SK-N-SH treated with all-trans-retinoic acid at 6 μM for 48 hours (cell line): ENCODE results near the gene PLPP7.
"Not testable (repeated sequence)": the region's sequence is repeated elsewhere in the genome, so short reads cannot be mapped to it uniquely, and the experiment has no call there.

ENCODE experiments used
- ATAC-seq: fragments of 200-7000 bp; cut with Tn5 transposase; 3 replicates; pipeline ENCODE4 v1.9.1; 2020; ENCODE audit warnings: mild to moderate bottlenecking, moderate library complexity
- ARNTL ChIP-seq: fragments of 450-650 bp; formaldehyde crosslinking; IDR thresholded peaks from 2 replicates; pipeline ENCODE4 v1.5.0; 2020; ENCODE audit warnings: low read depth, mild to moderate bottlenecking, moderate library complexity, borderline replicate concordance
- OSR1 ChIP-seq: fragments of 250-450 bp; sonication (Bioruptor Pico); IDR thresholded peaks from 2 replicates; pipeline ENCODE4 v1.8.0; 2022; ENCODE audit warnings: moderate library complexity, mild to moderate bottlenecking, inconsistent platforms
- PPARA ChIP-seq: fragments of 250-450 bp; sonication (Bioruptor Pico); IDR thresholded peaks from 2 replicates; pipeline ENCODE4 v1.5.0; 2020; ENCODE audit warnings: mild to moderate bottlenecking, borderline replicate concordance
- SNAI2 ChIP-seq: fragments of 250-450 bp; sonication (Bioruptor Pico); IDR thresholded peaks from 2 replicates; pipeline ENCODE4 v1.5.0; 2020; ENCODE audit warnings: mild to moderate bottlenecking, moderate library complexity
- TOX ChIP-seq: fragments of 250-450 bp; sonication (Bioruptor Pico); IDR thresholded peaks from 2 replicates; pipeline ENCODE4 v1.8.0; 2021; ENCODE audit warnings: mild to moderate bottlenecking, moderate library complexity, borderline replicate concordance
- ZC3H10 ChIP-seq: fragments of 250-450 bp; sonication (Bioruptor Pico); IDR thresholded peaks from 2 replicates; pipeline ENCODE4 v1.5.1; 2021; ENCODE audit warnings: mild to moderate bottlenecking, moderate library complexity
- ZFP30 ChIP-seq: fragments of 450-650 bp; formaldehyde crosslinking; IDR thresholded peaks from 2 replicates; pipeline ENCODE4 v1.5.0; 2022; ENCODE audit warnings: mild to moderate bottlenecking, moderate library complexity
- ZNF8 ChIP-seq: fragments of 450-650 bp; formaldehyde crosslinking; IDR thresholded peaks from 2 replicates; pipeline ENCODE4 v1.5.0; 2020; ENCODE audit warnings: mild to moderate bottlenecking, moderate library complexity
- TF ChIP-seq, protein P1 (sequence below): fragments of 250-450 bp; sonication (Bioruptor Pico); IDR thresholded peaks from 2 replicates; pipeline ENCODE4 v1.8.0; 2020; ENCODE audit warnings: mild to moderate bottlenecking, moderate library complexity, borderline replicate concordance
- TF ChIP-seq, protein P2 (sequence below): fragments of 250-450 bp; sonication (Bioruptor Pico); IDR thresholded peaks from 2 replicates; pipeline ENCODE4 v1.5.1; 2020; ENCODE audit warnings: low read depth, mild to moderate bottlenecking, moderate library complexity
- TF ChIP-seq, protein P3 (sequence below): fragments of 250-450 bp; sonication (Bioruptor Pico); IDR thresholded peaks from 2 replicates; pipeline ENCODE4 v1.5.1; 2021; ENCODE audit warnings: mild to moderate bottlenecking, moderate library complexity

The PLPP7 gene

DNA sequence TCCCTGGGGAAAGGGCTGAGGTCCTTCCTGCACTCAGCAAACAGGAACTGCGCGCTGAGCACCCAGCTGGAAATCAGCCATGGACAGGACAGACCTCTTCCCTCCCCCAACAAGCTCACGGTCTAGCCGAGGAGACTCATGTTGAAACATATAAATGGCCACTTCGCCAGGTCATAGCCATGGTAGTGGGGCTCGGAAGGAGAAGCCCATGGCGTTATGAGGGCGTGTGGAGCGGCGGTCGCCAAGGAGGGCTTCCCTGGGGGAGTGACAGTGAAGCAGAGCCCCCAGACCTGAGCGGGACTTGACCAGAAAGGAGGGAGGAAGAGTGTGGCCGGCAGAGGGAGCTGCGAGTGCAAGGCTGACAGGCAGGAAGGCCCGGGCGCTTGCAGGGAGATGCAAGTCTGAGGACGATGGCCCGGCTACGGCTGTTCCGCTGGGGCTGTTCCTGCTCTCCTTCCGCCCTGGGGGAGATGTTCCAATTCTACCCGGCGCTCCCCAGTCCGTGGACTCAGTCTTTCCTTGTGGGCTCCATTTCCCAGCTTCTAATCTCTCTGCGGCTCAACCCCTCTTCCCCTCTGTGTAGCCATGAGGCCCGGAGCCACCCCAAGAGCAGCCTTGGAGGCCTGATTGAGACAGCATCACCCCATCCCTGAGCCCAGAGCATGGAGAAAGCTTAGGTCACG is 60.5 kb downstream of the PLPP7 start:
- TF ChIP-seq, protein P1, sequence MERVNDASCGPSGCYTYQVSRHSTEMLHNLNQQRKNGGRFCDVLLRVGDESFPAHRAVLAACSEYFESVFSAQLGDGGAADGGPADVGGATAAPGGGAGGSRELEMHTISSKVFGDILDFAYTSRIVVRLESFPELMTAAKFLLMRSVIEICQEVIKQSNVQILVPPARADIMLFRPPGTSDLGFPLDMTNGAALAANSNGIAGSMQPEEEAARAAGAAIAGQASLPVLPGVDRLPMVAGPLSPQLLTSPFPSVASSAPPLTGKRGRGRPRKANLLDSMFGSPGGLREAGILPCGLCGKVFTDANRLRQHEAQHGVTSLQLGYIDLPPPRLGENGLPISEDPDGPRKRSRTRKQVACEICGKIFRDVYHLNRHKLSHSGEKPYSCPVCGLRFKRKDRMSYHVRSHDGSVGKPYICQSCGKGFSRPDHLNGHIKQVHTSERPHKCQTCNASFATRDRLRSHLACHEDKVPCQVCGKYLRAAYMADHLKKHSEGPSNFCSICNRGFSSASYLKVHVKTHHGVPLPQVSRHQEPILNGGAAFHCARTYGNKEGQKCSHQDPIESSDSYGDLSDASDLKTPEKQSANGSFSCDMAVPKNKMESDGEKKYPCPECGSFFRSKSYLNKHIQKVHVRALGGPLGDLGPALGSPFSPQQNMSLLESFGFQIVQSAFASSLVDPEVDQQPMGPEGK (CRISPR knock-in tag): peak; percentile 76; the same call in 1 of the 2 replicates
- TF ChIP-seq ARNTL: no peak
- ATAC-seq: peak; percentile 99

DNA sequence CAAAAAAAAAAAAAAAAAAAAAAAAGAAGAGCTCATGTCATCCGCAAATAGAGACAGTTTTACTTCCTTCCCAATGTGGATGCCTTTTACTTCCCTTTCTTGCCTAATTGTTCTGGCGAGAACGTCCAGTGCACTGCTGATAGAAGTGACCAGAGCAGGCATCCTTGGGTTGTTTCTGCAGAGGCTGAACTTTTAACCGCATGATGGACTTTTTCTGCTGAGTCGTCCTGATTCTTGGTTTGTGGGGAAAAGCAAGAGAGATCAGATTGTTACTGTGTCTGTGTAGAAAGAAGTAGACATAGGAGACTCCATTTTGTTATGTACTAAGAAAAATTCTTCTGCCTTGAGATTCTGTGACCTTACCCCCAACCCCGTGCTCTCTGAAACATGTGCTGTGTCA is 67.0 kb downstream of the PLPP7 start:
- ATAC-seq: not testable (repeated sequence)

DNA sequence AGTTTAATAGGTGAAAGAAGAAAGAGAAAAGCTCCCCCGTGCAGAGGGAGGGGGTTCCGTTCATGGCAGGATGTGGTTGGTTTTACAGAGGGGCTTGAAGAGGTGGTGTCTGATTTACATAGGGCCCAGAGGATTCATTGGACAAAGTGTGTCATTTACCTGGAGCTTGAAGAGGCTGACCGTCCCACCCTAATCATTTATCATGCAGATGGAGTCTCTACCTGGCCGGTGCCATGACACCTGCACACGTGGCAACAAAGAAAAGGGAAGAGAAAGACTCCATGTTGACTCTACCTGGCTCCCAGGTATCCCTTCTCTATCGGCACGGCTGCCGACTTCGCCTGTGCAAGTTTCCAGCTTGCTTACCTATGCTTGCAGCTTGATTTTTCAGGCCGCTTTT is 69.0 kb downstream of the PLPP7 start:
- TF ChIP-seq, protein P2, sequence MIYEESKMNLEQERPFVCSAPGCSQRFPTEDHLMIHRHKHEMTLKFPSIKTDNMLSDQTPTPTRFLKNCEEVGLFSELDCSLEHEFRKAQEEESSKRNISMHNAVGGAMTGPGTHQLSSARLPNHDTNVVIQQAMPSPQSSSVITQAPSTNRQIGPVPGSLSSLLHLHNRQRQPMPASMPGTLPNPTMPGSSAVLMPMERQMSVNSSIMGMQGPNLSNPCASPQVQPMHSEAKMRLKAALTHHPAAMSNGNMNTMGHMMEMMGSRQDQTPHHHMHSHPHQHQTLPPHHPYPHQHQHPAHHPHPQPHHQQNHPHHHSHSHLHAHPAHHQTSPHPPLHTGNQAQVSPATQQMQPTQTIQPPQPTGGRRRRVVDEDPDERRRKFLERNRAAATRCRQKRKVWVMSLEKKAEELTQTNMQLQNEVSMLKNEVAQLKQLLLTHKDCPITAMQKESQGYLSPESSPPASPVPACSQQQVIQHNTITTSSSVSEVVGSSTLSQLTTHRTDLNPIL (CRISPR knock-in tag): no peak
- TF ChIP-seq ZFP30: no peak
- TF ChIP-seq, protein P3, sequence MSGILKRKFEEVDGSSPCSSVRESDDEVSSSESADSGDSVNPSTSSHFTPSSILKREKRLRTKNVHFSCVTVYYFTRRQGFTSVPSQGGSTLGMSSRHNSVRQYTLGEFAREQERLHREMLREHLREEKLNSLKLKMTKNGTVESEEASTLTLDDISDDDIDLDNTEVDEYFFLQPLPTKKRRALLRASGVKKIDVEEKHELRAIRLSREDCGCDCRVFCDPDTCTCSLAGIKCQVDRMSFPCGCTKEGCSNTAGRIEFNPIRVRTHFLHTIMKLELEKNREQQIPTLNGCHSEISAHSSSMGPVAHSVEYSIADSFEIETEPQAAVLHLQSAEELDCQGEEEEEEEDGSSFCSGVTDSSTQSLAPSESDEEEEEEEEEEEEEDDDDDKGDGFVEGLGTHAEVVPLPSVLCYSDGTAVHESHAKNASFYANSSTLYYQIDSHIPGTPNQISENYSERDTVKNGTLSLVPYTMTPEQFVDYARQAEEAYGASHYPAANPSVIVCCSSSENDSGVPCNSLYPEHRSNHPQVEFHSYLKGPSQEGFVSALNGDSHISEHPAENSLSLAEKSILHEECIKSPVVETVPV (CRISPR knock-in tag): no peak
- TF ChIP-seq ZNF8 (CRISPR knock-in tag): no peak
- no peak for TF ChIP-seq OSR1 (CRISPR knock-in tag)
- TF ChIP-seq ZC3H10 (CRISPR knock-in tag): no peak
- no peak for TF ChIP-seq TOX
- TF ChIP-seq SNAI2 (CRISPR knock-in tag): no peak
- TF ChIP-seq PPARA (CRISPR knock-in tag): no peak
- ATAC-seq: no peak
